HepG2 (cell line): Measurements from ENCODE around the gene SEMA3B. TPM values are rescaled to one million over a fixed set of nuclear protein-coding genes. Genes with fewer than 3 reads are reported as not detected.
A peak's percentile ranks its signal among the peaks of the same experiment; 100 is the strongest.

Experiments
- CHD4 ChIP-seq: fragments of 200-600 bp; sonication (generic); IDR thresholded peaks from 2 replicates; pipeline ENCODE4 v1.7.0; 2017; ENCODE audit warnings: mild to moderate bottlenecking, low read length, borderline replicate concordance
- ELF3 ChIP-seq: IDR thresholded peaks from 2 replicates; pipeline ENCODE4 v1.6.1; 2016; ENCODE audit warnings: missing genetic modification reagents, missing compliant biosample characterization
- IRF2 ChIP-seq: IDR thresholded peaks from 2 replicates; pipeline ENCODE4 v1.6.1; 2018; ENCODE audit warnings: missing genetic modification reagents, missing compliant biosample characterization
- MED13 ChIP-seq: sonication (generic); formaldehyde crosslinking; IDR thresholded peaks from 2 replicates; pipeline ENCODE4 v1.5.0; 2020; ENCODE audit warnings: missing genetic modification reagents
- MXD4 ChIP-seq: IDR thresholded peaks from 2 replicates; pipeline ENCODE4 v1.6.1; 2016; ENCODE audit warnings: mild to moderate bottlenecking, missing biosample characterization, missing genetic modification reagents
- NFATC3 ChIP-seq: sonication (generic); formaldehyde crosslinking; IDR thresholded peaks from 2 replicates; pipeline ENCODE4 v1.5.1; 2020; ENCODE audit warnings: mild to moderate bottlenecking, missing genetic modification reagents
- ONECUT2 ChIP-seq: sonication (generic); formaldehyde crosslinking; IDR thresholded peaks from 2 replicates; pipeline ENCODE4 v1.4.0; 2020; ENCODE audit warnings: missing genetic modification reagents
- SAP130 ChIP-seq: IDR thresholded peaks from 2 replicates; pipeline ENCODE4 v1.6.1; 2016; ENCODE audit warnings: low read depth
- TMF1 ChIP-seq: sonication (generic); formaldehyde crosslinking; IDR thresholded peaks from 2 replicates; pipeline ENCODE4 v1.8.1; 2022; ENCODE audit warnings: low read depth, missing genetic modification reagents
- U2AF1 ChIP-seq: fragments of 200-400 bp; formaldehyde crosslinking; optimal IDR thresholded peaks from 2 replicates; pipeline ENCODE3; 2017; ENCODE audit warnings: mild to moderate bottlenecking, low read depth, low read length
- ZFP37 ChIP-seq: sonication (generic); formaldehyde crosslinking; IDR thresholded peaks from 2 replicates; pipeline ENCODE4 v1.4.0; 2020; ENCODE audit warnings: missing genetic modification reagents, borderline replicate concordance
- ZNF205 ChIP-seq: IDR thresholded peaks from 2 replicates; pipeline ENCODE4 v1.6.1; 2018; ENCODE audit warnings: missing biosample characterization, missing genetic modification reagents
- ZNF24 ChIP-seq: fragments of 450-650 bp; IDR thresholded peaks from 2 replicates; pipeline ENCODE4 v1.6.1; 2017; ENCODE audit warnings: antibody characterized with exemption, mild to moderate bottlenecking
- ZNF720 ChIP-seq: sonication (generic); formaldehyde crosslinking; IDR thresholded peaks from 2 replicates; pipeline ENCODE4 v1.4.0; 2020; ENCODE audit warnings: missing genetic modification reagents
- polyA plus RNA-seq, 8 experiments: library from polyadenylated mRNA; depleted of rRNA in 3 of 8; stranded (reverse) in 7 of 8; unstranded in 1 of 8; fragments of >200 nt; fragmentation: Illumina TruSeq in 4 of 8; extraction: Trizol in 4 of 8; gene quantifications; 2 replicates each; pipeline versions ENCODE4 v1.2.1 to v1.2.3, GENCODE V29; 2011 to 2016; ENCODE audit warnings: low read depth in 4 of 8, missing spikeins in 1 of 8, mixed read lengths in 1 of 8; ENCODE audit not compliant: insufficient read depth in 1 of 8
- total RNA-seq, 5 experiments: library from RNA; depleted of rRNA; stranded (reverse); fragments of >200 nt; fragmentation: Illumina TruSeq; extraction: Trizol; gene quantifications; 2 replicates each; pipeline ENCODE4 v1.2.3, GENCODE V29; 2016; ENCODE audit warnings: low read depth in 1 of 5
- TF ChIP-seq, protein P1 (sequence below): sonication (generic); formaldehyde crosslinking; IDR thresholded peaks from 2 replicates; pipeline ENCODE4 v1.4.0; 2020; ENCODE audit warnings: missing genetic modification reagents, borderline replicate concordance
- TF ChIP-seq, protein P2 (sequence below): sonication (generic); formaldehyde crosslinking; conservative IDR thresholded peaks from 2 replicates; pipeline ENCODE4 v1.5.0; 2020; ENCODE audit warnings: missing genetic modification reagents
- TF ChIP-seq, protein P3 (sequence below): IDR thresholded peaks from 2 replicates; pipeline ENCODE4 v1.6.1; 2012; ENCODE audit warnings: inconsistent platforms
- TF ChIP-seq, protein P4 (sequence below): sonication (generic); formaldehyde crosslinking; IDR thresholded peaks from 2 replicates; pipeline ENCODE4 v1.8.0; 2022; ENCODE audit warnings: mild to moderate bottlenecking, missing genetic modification reagents, moderate library complexity
- TF ChIP-seq, protein P5 (sequence below): sonication (generic); formaldehyde crosslinking; IDR thresholded peaks from 2 replicates; pipeline ENCODE4 v1.5.0; 2020; ENCODE audit warnings: mild to moderate bottlenecking, missing genetic modification reagents
- TF ChIP-seq, protein P6 (sequence below): sonication (generic); formaldehyde crosslinking; IDR thresholded peaks from 2 replicates; pipeline ENCODE4 v1.8.0; 2022; ENCODE audit warnings: mild to moderate bottlenecking, missing genetic modification reagents; ENCODE audit not compliant: insufficient replicate concordance

The SEMA3B gene
- total and polyA plus RNA-seq, 2 of the 13 experiments (the other 11 are each of a cell fraction or from before 2014, with no cell fraction given): 93.2 to 158 TPM

DNA sequence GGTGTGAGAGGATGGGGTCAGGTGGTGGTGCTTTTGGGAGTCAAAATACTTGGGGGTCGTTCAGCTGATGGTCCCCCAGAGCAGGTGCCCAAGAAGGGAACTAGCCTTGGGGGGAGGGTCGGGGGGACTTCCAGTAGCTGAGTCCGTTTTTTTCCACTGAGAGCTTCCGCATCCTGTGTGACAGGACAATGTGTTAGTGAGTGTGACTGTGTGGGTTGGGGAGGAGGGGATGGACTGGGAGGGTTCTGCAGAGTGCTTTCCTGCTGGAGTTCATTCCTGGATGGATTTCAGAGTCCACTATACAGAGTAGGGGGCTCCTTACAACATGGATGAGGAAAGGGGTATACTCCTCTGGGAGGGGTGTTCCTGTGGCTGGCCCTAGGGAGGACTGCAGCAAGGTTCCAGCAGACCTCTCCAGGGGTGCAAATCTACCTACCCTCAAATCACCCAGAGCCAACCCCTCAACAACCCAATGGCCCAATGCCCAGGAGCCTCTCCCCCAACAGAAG, 54.2 kb downstream of the SEMA3B start (continued):
- TF ChIP-seq, protein P1, sequence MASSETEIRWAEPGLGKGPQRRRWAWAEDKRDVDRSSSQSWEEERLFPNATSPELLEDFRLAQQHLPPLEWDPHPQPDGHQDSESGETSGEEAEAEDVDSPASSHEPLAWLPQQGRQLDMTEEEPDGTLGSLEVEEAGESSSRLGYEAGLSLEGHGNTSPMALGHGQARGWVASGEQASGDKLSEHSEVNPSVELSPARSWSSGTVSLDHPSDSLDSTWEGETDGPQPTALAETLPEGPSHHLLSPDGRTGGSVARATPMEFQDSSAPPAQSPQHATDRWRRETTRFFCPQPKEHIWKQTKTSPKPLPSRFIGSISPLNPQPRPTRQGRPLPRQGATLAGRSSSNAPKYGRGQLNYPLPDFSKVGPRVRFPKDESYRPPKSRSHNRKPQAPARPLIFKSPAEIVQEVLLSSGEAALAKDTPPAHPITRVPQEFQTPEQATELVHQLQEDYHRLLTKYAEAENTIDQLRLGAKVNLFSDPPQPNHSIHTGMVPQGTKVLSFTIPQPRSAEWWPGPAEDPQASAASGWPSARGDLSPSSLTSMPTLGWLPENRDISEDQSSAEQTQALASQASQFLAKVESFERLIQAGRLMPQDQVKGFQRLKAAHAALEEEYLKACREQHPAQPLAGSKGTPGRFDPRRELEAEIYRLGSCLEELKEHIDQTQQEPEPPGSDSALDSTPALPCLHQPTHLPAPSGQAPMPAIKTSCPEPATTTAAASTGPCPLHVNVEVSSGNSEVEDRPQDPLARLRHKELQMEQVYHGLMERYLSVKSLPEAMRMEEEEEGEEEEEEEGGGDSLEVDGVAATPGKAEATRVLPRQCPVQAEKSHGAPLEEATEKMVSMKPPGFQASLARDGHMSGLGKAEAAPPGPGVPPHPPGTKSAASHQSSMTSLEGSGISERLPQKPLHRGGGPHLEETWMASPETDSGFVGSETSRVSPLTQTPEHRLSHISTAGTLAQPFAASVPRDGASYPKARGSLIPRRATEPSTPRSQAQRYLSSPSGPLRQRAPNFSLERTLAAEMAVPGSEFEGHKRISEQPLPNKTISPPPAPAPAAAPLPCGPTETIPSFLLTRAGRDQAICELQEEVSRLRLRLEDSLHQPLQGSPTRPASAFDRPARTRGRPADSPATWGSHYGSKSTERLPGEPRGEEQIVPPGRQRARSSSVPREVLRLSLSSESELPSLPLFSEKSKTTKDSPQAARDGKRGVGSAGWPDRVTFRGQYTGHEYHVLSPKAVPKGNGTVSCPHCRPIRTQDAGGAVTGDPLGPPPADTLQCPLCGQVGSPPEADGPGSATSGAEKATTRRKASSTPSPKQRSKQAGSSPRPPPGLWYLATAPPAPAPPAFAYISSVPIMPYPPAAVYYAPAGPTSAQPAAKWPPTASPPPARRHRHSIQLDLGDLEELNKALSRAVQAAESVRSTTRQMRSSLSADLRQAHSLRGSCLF (CRISPR knock-in tag): no peak
- TF ChIP-seq ELF3 (CRISPR knock-in tag) (no peak), SAP130 (CRISPR knock-in tag) (peak; percentile 56), MED13 (CRISPR knock-in tag) (0 out of 2 replicates have a peak, but pooled peaks have one; percentile 34), TMF1 (CRISPR knock-in tag) (no peak), ONECUT2 (no peak), ZNF205 (CRISPR knock-in tag) (no peak), U2AF1 (no peak), MXD4 (no peak), IRF2 (no peak), CHD4 (no peak), NFATC3 (no peak), ZFP37 (CRISPR knock-in tag) (no peak), ZNF24 (no peak), ZNF720 (CRISPR knock-in tag) (no peak)
- TF ChIP-seq, protein P2, sequence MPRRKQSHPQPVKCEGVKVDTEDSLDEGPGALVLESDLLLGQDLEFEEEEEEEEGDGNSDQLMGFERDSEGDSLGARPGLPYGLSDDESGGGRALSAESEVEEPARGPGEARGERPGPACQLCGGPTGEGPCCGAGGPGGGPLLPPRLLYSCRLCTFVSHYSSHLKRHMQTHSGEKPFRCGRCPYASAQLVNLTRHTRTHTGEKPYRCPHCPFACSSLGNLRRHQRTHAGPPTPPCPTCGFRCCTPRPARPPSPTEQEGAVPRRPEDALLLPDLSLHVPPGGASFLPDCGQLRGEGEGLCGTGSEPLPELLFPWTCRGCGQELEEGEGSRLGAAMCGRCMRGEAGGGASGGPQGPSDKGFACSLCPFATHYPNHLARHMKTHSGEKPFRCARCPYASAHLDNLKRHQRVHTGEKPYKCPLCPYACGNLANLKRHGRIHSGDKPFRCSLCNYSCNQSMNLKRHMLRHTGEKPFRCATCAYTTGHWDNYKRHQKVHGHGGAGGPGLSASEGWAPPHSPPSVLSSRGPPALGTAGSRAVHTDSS (CRISPR knock-in tag): no peak
- TF ChIP-seq, protein P3, sequence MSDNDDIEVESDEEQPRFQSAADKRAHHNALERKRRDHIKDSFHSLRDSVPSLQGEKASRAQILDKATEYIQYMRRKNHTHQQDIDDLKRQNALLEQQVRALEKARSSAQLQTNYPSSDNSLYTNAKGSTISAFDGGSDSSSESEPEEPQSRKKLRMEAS: 0 out of 2 replicates have a peak, but pooled peaks have one; percentile 17
- TF ChIP-seq, protein P4, sequence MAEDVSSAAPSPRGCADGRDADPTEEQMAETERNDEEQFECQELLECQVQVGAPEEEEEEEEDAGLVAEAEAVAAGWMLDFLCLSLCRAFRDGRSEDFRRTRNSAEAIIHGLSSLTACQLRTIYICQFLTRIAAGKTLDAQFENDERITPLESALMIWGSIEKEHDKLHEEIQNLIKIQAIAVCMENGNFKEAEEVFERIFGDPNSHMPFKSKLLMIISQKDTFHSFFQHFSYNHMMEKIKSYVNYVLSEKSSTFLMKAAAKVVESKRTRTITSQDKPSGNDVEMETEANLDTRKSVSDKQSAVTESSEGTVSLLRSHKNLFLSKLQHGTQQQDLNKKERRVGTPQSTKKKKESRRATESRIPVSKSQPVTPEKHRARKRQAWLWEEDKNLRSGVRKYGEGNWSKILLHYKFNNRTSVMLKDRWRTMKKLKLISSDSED (CRISPR knock-in tag): no peak
- TF ChIP-seq, protein P5, sequence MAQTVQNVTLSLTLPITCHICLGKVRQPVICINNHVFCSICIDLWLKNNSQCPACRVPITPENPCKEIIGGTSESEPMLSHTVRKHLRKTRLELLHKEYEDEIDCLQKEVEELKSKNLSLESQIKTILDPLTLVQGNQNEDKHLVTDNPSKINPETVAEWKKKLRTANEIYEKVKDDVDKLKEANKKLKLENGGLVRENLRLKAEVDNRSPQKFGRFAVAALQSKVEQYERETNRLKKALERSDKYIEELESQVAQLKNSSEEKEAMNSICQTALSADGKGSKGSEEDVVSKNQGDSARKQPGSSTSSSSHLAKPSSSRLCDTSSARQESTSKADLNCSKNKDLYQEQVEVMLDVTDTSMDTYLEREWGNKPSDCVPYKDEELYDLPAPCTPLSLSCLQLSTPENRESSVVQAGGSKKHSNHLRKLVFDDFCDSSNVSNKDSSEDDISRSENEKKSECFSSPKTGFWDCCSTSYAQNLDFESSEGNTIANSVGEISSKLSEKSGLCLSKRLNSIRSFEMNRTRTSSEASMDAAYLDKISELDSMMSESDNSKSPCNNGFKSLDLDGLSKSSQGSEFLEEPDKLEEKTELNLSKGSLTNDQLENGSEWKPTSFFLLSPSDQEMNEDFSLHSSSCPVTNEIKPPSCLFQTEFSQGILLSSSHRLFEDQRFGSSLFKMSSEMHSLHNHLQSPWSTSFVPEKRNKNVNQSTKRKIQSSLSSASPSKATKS (CRISPR knock-in tag): no peak
- TF ChIP-seq, protein P6, sequence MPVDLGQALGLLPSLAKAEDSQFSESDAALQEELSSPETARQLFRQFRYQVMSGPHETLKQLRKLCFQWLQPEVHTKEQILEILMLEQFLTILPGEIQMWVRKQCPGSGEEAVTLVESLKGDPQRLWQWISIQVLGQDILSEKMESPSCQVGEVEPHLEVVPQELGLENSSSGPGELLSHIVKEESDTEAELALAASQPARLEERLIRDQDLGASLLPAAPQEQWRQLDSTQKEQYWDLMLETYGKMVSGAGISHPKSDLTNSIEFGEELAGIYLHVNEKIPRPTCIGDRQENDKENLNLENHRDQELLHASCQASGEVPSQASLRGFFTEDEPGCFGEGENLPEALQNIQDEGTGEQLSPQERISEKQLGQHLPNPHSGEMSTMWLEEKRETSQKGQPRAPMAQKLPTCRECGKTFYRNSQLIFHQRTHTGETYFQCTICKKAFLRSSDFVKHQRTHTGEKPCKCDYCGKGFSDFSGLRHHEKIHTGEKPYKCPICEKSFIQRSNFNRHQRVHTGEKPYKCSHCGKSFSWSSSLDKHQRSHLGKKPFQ (CRISPR knock-in tag): no peak
